ENCODE measurements around the gene PGAP2.

DNA sequence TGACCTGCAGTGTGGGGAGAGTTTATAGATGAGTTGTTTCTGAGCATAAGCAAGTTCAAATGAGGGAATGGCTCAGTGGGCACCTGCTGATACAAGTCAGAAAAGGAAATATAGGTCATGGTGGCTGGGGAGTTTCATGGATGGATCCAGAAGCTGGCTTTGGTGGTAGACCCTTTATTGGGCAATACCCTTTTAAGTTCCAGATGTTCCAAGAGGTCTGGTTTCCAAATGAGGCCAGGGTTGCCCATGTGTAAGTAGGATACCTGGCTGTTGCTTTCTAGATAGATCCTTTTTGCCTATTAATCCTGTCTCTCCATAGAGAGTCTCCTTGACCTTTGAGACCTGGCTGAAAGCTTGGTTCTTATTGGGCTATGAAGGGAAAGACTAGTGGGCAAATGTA is 49.3 kb downstream of the PGAP2 start:
- TF ChIP-seq OVOL3 (tag by site-specific recombination; IDR thresholded peaks at IDR 0.05) = no peak
- TF ChIP-seq, protein P1, sequence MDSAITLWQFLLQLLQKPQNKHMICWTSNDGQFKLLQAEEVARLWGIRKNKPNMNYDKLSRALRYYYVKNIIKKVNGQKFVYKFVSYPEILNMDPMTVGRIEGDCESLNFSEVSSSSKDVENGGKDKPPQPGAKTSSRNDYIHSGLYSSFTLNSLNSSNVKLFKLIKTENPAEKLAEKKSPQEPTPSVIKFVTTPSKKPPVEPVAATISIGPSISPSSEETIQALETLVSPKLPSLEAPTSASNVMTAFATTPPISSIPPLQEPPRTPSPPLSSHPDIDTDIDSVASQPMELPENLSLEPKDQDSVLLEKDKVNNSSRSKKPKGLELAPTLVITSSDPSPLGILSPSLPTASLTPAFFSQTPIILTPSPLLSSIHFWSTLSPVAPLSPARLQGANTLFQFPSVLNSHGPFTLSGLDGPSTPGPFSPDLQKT (IDR thresholded peaks at IDR 0.05; ENCODE audit: borderline replicate concordance, low read depth, low read length) = no peak
- no peak for TF ChIP-seq ZNF133 (tag by site-specific recombination; IDR thresholded peaks at IDR 0.05)
- TF ChIP-seq, protein P2, sequence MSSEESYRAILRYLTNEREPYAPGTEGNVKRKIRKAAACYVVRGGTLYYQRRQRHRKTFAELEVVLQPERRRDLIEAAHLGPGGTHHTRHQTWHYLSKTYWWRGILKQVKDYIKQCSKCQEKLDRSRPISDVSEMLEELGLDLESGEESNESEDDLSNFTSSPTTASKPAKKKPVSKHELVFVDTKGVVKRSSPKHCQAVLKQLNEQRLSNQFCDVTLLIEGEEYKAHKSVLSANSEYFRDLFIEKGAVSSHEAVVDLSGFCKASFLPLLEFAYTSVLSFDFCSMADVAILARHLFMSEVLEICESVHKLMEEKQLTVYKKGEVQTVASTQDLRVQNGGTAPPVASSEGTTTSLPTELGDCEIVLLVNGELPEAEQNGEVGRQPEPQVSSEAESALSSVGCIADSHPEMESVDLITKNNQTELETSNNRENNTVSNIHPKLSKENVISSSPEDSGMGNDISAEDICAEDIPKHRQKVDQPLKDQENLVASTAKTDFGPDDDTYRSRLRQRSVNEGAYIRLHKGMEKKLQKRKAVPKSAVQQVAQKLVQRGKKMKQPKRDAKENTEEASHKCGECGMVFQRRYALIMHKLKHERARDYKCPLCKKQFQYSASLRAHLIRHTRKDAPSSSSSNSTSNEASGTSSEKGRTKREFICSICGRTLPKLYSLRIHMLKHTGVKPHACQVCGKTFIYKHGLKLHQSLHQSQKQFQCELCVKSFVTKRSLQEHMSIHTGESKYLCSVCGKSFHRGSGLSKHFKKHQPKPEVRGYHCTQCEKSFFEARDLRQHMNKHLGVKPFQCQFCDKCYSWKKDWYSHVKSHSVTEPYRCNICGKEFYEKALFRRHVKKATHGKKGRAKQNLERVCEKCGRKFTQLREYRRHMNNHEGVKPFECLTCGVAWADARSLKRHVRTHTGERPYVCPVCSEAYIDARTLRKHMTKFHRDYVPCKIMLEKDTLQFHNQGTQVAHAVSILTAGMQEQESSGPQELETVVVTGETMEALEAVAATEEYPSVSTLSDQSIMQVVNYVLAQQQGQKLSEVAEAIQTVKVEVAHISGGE (tag by site-specific recombination; conservative IDR thresholded peaks at IDR 0.05; ENCODE audit: low read depth) = no peak
- TF ChIP-seq, protein P3, sequence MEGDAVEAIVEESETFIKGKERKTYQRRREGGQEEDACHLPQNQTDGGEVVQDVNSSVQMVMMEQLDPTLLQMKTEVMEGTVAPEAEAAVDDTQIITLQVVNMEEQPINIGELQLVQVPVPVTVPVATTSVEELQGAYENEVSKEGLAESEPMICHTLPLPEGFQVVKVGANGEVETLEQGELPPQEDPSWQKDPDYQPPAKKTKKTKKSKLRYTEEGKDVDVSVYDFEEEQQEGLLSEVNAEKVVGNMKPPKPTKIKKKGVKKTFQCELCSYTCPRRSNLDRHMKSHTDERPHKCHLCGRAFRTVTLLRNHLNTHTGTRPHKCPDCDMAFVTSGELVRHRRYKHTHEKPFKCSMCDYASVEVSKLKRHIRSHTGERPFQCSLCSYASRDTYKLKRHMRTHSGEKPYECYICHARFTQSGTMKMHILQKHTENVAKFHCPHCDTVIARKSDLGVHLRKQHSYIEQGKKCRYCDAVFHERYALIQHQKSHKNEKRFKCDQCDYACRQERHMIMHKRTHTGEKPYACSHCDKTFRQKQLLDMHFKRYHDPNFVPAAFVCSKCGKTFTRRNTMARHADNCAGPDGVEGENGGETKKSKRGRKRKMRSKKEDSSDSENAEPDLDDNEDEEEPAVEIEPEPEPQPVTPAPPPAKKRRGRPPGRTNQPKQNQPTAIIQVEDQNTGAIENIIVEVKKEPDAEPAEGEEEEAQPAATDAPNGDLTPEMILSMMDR (tag by site-specific recombination; IDR thresholded peaks at IDR 0.05) = no peak
- no peak for TF ChIP-seq ZNF292 (tag by site-specific recombination; IDR thresholded peaks at IDR 0.05; ENCODE audit: borderline replicate concordance, low read depth)
- TF ChIP-seq SALL2 (tag by site-specific recombination; IDR thresholded peaks at IDR 0.05; ENCODE audit: borderline replicate concordance) = no peak
- TF ChIP-seq, protein P4, sequence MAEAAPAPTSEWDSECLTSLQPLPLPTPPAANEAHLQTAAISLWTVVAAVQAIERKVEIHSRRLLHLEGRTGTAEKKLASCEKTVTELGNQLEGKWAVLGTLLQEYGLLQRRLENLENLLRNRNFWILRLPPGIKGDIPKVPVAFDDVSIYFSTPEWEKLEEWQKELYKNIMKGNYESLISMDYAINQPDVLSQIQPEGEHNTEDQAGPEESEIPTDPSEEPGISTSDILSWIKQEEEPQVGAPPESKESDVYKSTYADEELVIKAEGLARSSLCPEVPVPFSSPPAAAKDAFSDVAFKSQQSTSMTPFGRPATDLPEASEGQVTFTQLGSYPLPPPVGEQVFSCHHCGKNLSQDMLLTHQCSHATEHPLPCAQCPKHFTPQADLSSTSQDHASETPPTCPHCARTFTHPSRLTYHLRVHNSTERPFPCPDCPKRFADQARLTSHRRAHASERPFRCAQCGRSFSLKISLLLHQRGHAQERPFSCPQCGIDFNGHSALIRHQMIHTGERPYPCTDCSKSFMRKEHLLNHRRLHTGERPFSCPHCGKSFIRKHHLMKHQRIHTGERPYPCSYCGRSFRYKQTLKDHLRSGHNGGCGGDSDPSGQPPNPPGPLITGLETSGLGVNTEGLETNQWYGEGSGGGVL (tag by site-specific recombination; IDR thresholded peaks at IDR 0.05) = no peak
- TF ChIP-seq ZNF561 (tag by site-specific recombination; IDR thresholded peaks at IDR 0.05; ENCODE audit: borderline replicate concordance) = no peak
